BLaER1 (cell line): ENCODE measurements around the gene EMILIN1.

ENCODE experiments used
- H3K27ac ChIP-seq: shearing (Covaris generic); formaldehyde crosslinking; 2 replicates; pipeline ENCODE4 v1.8.1; 2022
- H3K27me3 ChIP-seq: shearing (Covaris generic); formaldehyde crosslinking; 2 replicates; pipeline ENCODE4 v1.8.1; 2022
- H3K36me3 ChIP-seq: shearing (Covaris generic); formaldehyde crosslinking; 2 replicates; pipeline ENCODE4 v1.8.1; 2022
- H3K4me1 ChIP-seq: shearing (Covaris generic); formaldehyde crosslinking; 2 replicates; pipeline ENCODE4 v1.8.1; 2022
- H3K4me2 ChIP-seq: shearing (Covaris generic); formaldehyde crosslinking; 2 replicates; pipeline ENCODE4 v1.8.1; 2022
- H3K4me3 ChIP-seq: shearing (Covaris generic); formaldehyde crosslinking; 2 replicates; pipeline ENCODE4 v1.8.1; 2022
- H3K9ac ChIP-seq: shearing (Covaris generic); formaldehyde crosslinking; 2 replicates; pipeline ENCODE4 v1.8.1; 2022
- H3K9me3 ChIP-seq: shearing (Covaris generic); formaldehyde crosslinking; 2 replicates; pipeline ENCODE4 v1.8.1; 2022
- H4K20me1 ChIP-seq: shearing (Covaris generic); formaldehyde crosslinking; 2 replicates; pipeline ENCODE4 v1.8.1; 2022
- Cebpa-rat ChIP-seq: shearing (Covaris generic); IDR thresholded peaks from 2 replicates; pipeline ENCODE4 v1.8.1; 2022

The EMILIN1 gene

DNA sequence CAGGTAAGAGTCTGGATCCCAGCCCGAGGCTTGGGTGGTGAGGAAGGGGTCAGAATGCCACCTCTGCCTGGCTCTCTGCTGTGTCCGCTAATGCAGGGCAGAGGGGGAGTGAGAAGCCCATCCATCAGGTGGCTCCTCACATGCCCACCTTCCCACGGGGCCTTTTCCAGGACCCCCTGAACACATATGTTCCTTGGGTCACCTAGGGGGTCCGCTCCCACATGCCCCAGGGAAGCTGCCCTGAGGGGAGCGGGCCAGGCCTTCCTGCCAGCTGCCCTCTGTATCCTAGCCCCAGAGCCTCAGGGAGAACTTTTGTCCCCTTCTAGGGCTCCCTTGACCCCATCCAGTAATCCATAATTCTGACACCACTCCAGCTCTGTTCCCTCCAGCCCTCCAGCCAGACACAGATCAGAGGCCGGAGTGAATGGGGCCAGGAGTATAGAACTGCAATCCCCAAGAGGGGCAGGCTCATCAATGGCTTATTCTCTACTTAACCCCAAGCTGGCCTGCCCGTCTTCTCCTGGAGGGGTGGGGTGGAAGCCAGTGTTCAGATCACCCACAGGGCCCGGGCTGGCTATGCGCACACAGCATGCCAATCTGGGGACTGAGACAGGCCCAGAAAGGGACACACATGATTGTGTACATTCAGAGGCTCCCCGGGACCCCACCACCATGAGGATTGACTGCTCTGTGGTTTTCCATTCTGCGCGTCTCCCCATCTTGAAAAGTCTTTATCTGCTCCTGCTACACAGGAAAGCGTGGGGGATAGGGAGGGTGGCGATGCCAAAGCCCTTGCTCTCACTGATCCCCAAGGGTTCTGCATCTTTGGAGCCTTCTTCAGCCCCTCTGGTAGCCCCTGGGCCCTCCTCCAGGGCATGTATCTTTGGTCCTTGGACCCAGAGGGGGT, 1.1 kb downstream of the EMILIN1 start:
- H3K4me2 ChIP-seq = peak overlapping the region; percentile 100
- H3K4me1 ChIP-seq = peaks cover 84% of the 10 kb centered on the region
- H4K20me1 ChIP-seq = peaks cover 20% of the 10 kb centered on the region; the same call in 1 of the 2 replicates
- peak overlapping the region; percentile 82 for H3K4me3 ChIP-seq
- no peaks in the 10 kb centered on the region for H3K9me3 ChIP-seq
- H3K27me3 ChIP-seq = no peaks in the 10 kb centered on the region
- peak overlapping the region; percentile 96 for H3K9ac ChIP-seq
- H3K36me3 ChIP-seq = peaks cover 29% of the 10 kb centered on the region
- H3K27ac ChIP-seq = peak overlapping the region; percentile 95
- no peak for TF ChIP-seq Cebpa-rat

- peaks cover 84% of the 10 kb centered on the region for H3K4me1 ChIP-seq
- peak overlapping the region; percentile 100 for H3K4me2 ChIP-seq
- peak overlapping the region; percentile 96 for H3K9ac ChIP-seq
- no peaks in the 10 kb centered on the region for H3K27me3 ChIP-seq
- H4K20me1 ChIP-seq = peaks cover 21% of the 10 kb centered on the region; the same call in 1 of the 2 replicates
- peak overlapping the region; percentile 82 for H3K4me3 ChIP-seq
- no peaks in the 10 kb centered on the region for H3K9me3 ChIP-seq
- H3K36me3 ChIP-seq = peaks cover 36% of the 10 kb centered on the region
- TF ChIP-seq Cebpa-rat = no peak
- H3K27ac ChIP-seq = peak overlapping the region; percentile 95
Measured at GRCh38 chr2:27080140-27080469, 1.7 kb downstream of the EMILIN1 start.

DNA sequence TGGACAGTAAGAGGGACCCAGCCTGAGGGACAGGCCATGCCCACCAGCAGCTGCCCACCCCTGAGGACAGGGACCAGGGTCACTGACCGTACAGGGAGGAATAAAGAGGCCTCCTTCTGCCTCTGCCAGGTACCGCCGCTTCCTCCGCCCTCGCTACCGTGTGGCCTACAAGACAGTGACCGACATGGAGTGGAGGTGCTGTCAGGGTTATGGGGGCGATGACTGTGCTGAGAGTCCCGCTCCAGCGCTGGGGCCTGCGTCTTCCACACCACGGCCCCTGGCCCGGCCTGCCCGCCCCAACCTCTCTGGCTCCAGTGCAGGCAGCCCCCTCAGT, 2.2 kb downstream of the EMILIN1 start:
- peak overlapping the region; percentile 82 for H3K4me3 ChIP-seq
- H3K4me2 ChIP-seq = peak overlapping the region; percentile 100
- H3K9me3 ChIP-seq = no peaks in the 10 kb centered on the region
- H3K9ac ChIP-seq = peak overlapping the region; percentile 96
- no peaks in the 10 kb centered on the region for H3K27me3 ChIP-seq
- H4K20me1 ChIP-seq = peaks cover 21% of the 10 kb centered on the region; the same call in 1 of the 2 replicates
- H3K27ac ChIP-seq = peak overlapping the region; percentile 95
- H3K4me1 ChIP-seq = peaks cover 84% of the 10 kb centered on the region
- no peak for TF ChIP-seq Cebpa-rat
- peaks cover 38% of the 10 kb centered on the region for H3K36me3 ChIP-seq

DNA sequence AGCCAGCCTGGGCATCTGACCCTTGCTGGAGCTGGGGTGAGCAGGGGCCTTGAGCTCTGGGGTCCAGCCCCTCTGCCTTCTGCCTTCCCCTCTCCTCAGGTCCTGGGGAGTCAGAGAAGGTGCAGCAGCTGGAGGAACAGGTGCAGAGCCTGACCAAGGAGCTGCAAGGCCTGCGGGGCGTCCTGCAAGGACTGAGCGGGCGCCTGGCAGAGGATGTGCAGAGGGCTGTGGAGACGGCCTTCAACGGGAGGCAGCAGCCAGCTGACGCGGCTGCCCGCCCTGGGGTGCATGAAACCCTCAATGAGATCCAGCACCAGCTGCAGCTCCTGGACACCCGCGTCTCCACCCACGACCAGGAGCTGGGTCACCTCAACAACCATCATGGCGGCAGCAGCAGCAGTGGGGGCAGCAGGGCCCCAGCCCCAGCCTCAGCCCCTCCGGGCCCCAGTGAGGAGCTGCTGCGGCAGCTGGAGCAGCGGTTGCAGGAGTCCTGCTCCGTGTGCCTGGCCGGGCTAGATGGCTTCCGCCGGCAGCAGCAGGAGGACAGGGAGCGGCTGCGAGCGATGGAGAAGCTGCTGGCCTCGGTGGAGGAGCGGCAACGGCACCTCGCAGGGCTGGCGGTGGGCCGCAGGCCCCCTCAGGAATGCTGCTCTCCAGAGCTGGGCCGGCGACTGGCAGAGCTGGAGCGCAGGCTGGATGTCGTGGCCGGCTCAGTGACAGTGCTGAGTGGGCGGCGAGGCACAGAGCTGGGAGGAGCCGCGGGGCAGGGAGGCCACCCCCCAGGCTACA, 3.8 kb downstream of the EMILIN1 start:
- Histone ChIP-seq H3K4me1 (peaks cover 78% of the 10 kb centered on the region), H3K9me3 (no peaks in the 10 kb centered on the region), H4K20me1 (peaks cover 21% of the 10 kb centered on the region; the same call in 1 of the 2 replicates), H3K9ac (peak overlapping the region; percentile 88), H3K27ac (peak overlapping the region; percentile 86), H3K4me3 (peak overlapping the region; percentile 55), H3K4me2 (peak overlapping the region; percentile 100), H3K27me3 (no peaks in the 10 kb centered on the region), H3K36me3 (peaks cover 38% of the 10 kb centered on the region)
- TF ChIP-seq Cebpa-rat = no peak

DNA sequence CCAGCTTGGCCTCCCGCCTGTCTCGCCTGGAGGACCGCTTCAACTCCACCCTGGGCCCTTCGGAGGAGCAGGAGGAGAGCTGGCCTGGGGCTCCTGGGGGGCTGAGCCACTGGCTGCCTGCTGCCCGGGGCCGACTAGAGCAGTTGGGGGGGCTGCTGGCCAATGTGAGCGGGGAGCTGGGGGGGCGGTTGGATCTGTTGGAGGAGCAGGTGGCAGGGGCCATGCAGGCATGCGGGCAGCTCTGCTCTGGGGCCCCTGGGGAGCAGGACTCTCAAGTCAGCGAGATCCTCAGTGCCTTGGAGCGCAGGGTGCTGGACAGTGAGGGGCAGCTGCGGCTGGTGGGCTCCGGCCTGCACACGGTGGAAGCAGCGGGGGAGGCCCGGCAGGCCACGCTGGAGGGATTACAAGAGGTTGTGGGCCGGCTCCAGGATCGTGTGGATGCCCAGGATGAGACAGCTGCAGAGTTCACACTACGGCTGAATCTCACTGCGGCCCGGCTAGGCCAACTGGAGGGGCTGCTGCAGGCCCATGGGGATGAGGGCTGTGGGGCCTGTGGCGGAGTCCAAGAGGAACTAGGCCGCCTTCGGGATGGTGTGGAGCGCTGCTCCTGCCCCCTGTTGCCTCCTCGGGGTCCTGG, 4.5 kb downstream of the EMILIN1 start:
- H3K9me3 ChIP-seq = no peaks in the 10 kb centered on the region
- no peak for TF ChIP-seq Cebpa-rat
- H3K4me1 ChIP-seq = peaks cover 78% of the 10 kb centered on the region
- H3K4me2 ChIP-seq = peak overlapping the region; percentile 100
- peak overlapping the region; percentile 88 for H3K9ac ChIP-seq
- H3K36me3 ChIP-seq = peaks cover 38% of the 10 kb centered on the region
- peak overlapping the region; percentile 55; the same call in 1 of the 2 replicates for H3K4me3 ChIP-seq
- no peaks in the 10 kb centered on the region for H3K27me3 ChIP-seq
- peaks cover 21% of the 10 kb centered on the region; the same call in 1 of the 2 replicates for H4K20me1 ChIP-seq
- peak overlapping the region; percentile 86 for H3K27ac ChIP-seq

GRCh38 chr2:27083410-27084296, 5.2 kb downstream of the EMILIN1 start:
- Histone ChIP-seq H3K4me2 (peak overlapping the region; percentile 100), H3K27me3 (no peaks in the 10 kb centered on the region), H3K4me1 (peaks cover 80% of the 10 kb centered on the region), H3K36me3 (peaks cover 38% of the 10 kb centered on the region), H3K27ac (peak overlapping the region; percentile 86), H3K4me3 (no peak overlapping the region), H3K9me3 (no peaks in the 10 kb centered on the region), H4K20me1 (peaks cover 21% of the 10 kb centered on the region; the same call in 1 of the 2 replicates), H3K9ac (peak overlapping the region; percentile 88)
- no peak for TF ChIP-seq Cebpa-rat

GRCh38 chr2:27084297-27085061, 6.1 kb downstream of the EMILIN1 start:
- Histone ChIP-seq H3K36me3 (peaks cover 38% of the 10 kb centered on the region), H3K27ac (peak overlapping the region; percentile 88; the same call in 1 of the 2 replicates), H3K9me3 (no peaks in the 10 kb centered on the region), H3K9ac (0 out of 2 replicates have a peak overlapping the region, but pooled peaks have one; percentile 88), H3K4me1 (peaks cover 88% of the 10 kb centered on the region), H4K20me1 (peaks cover 21% of the 10 kb centered on the region; the same call in 1 of the 2 replicates), H3K4me3 (0 out of 2 replicates have a peak overlapping the region, but pooled peaks have one; percentile 18), H3K4me2 (peak overlapping the region; percentile 100), H3K27me3 (no peaks in the 10 kb centered on the region)
- TF ChIP-seq Cebpa-rat = no peak

GRCh38 chr2:27085062-27085672, 6.8 kb downstream of the EMILIN1 start:
- TF ChIP-seq Cebpa-rat = no peak
- Histone ChIP-seq H3K4me2 (peak overlapping the region; percentile 100), H3K9me3 (no peaks in the 10 kb centered on the region), H3K4me3 (peak overlapping the region; percentile 75), H3K27ac (peak overlapping the region; percentile 88), H3K9ac (peak overlapping the region; percentile 88), H4K20me1 (peaks cover 21% of the 10 kb centered on the region; the same call in 1 of the 2 replicates), H3K36me3 (peaks cover 38% of the 10 kb centered on the region), H3K4me1 (peaks cover 91% of the 10 kb centered on the region), H3K27me3 (no peaks in the 10 kb centered on the region)
